Upper lobe of left lung (tissue), 6 donors: ENCODE measurements around the gene CTSZ. TPM values are rescaled to one million over a fixed set of nuclear protein-coding genes. Genes with fewer than 3 reads are reported as not detected.

Experiments
- ATAC-seq, 2 donors: fragments of 200-7000 bp; cut with Tn5 transposase; one replicate each; pipeline ENCODE4 v1.9.1; 2022; ENCODE audit warnings: mild to moderate bottlenecking in 2 of 2, moderate library complexity in 2 of 2; ENCODE audit not compliant: low FRiP score in 2 of 2
- DNase-seq, 2 donors: peaks; one replicate each; pipeline ENCODE4 v3.0.0-alpha.2; 2019 to 2020
- H3K27ac ChIP-seq, 4 donors: fragments of 200-600 bp; sonication (generic); one replicate each; pipeline ENCODE4 v1.5.1; 2016 to 2019
- H3K27me3 ChIP-seq, 4 donors: fragments of 200-600 bp; sonication (generic); one replicate each; pipeline ENCODE4 v1.5.1; 2017 to 2019
- H3K36me3 ChIP-seq, 4 donors: fragments of 200-600 bp; sonication (generic); one replicate each; pipeline ENCODE4 v1.5.1; 2016 to 2019
- H3K4me1 ChIP-seq, 4 donors: fragments of 200-600 bp; sonication (generic); one replicate each; pipeline ENCODE4 v1.5.1; 2018 to 2019
- H3K4me3 ChIP-seq, 4 donors: fragments of 200-600 bp; sonication (generic); one replicate each; pipeline ENCODE4 v1.5.1; 2017 to 2019; ENCODE audit warnings: mild to moderate bottlenecking in 2 of 4, moderate library complexity in 1 of 4
- H3K9me3 ChIP-seq, 4 donors: fragments of 200-600 bp; sonication (generic); one replicate each; pipeline ENCODE4 v1.5.1; 2018 to 2019
- CTCF ChIP-seq, 6 experiments: fragments of 450-650 bp in 4 of 6; fragments of 200-600 bp in 2 of 6; sonication (generic) in 2 of 6; IDR thresholded peaks; one replicate each; pipeline ENCODE4 v1.5.1; 2016 to 2019; ENCODE audit warnings: antibody characterized with exemption in 6 of 6
- EP300 ChIP-seq, 4 donors: sonication (generic); formaldehyde crosslinking; IDR thresholded peaks; one replicate each; pipeline ENCODE4 v1.5.1; 2017; ENCODE audit warnings: antibody characterized with exemption in 4 of 4, control low read depth in 2 of 4
- POLR2A ChIP-seq, 4 donors: fragments of 450-650 bp; IDR thresholded peaks; one replicate each; pipeline ENCODE4 v1.5.1; 2016 to 2017; ENCODE audit warnings: antibody characterized with exemption in 4 of 4, mild to moderate bottlenecking in 2 of 4
- POLR2AphosphoS5 ChIP-seq, 2 donors: sonication (generic); formaldehyde crosslinking; IDR thresholded peaks; one replicate each; pipeline ENCODE4 v1.5.1; 2017; ENCODE audit warnings: antibody characterized with exemption in 2 of 2
- WGBS, 2 donors: methylation state at CpG; one replicate each; pipeline ENCODE4 v1.1.5; 2017 to 2018; 5-methylcytosine and 5-hydroxymethylcytosine counted together
- total RNA-seq, 6 donors: library from RNA; depleted of rRNA in 4 of 6; stranded (reverse); fragments of >200 nt in 4 of 6; gene quantifications; one replicate each; pipeline versions ENCODE4 v1.1.0 to v1.2.1, GENCODE V29; 2016 to 2021
- donor health status: DM: no; HTN: no; CAD: no; lungs with moderate emphysema.
- donor health status: DM: no; HTN: yes; CAD: no; lungs with severe emphysema.

The CTSZ gene
- total RNA-seq, 6 donors from 2014 or later, result 196 to 503 (median 397) TPM

- ATAC-seq (no peak), DNase-seq (no peak)
- Histone ChIP-seq H3K4me1 (peaks cover 26 to 39% (median 31%) of the 10 kb centered on the region in 4 donors), H3K27ac (no peak overlapping the region), H3K36me3 (peaks cover 14 to 86% (median 46%) of the 10 kb centered on the region in 4 donors), H3K4me3 (no peak overlapping the region), H3K9me3 (no peaks in the 10 kb centered on the region), H3K27me3 (no peaks in the 10 kb centered on the region)
- TF ChIP-seq CTCF (IDR thresholded peaks at IDR 0.05) (no peak), POLR2AphosphoS5 (IDR thresholded peaks at IDR 0.05) (no peak)
- 96 to 97% methylated on average over 4 of the region's 4 CpGs for WGBS, 2 donors
Measured at GRCh38 chr20:59025511-59025910, 18.5 kb upstream of the CTSZ start.

DNA sequence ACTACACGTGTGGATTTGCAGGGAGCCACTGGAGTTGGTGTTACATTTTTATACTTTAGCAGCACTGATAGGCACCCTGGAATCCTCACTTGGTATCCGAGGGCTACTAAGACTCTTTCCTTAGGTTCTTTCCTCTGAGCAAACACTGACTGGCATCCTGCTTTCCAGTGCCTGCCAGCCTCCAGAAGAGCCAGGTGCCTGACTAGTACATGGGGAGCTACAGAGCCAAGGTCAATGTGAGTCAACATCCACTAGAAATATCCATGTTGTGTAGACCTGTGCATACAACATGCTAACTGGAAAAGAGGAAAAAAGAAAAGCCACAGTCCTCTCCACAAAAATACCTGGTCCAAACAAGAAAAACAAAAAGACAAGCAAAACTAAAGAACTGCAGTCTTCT lies 18.0 kb upstream of the CTSZ start:
- Histone ChIP-seq H3K4me3 (no peak overlapping the region), H3K27ac (no peak overlapping the region), H3K9me3 (no peaks in the 10 kb centered on the region), H3K36me3 (peaks cover 14 to 82% (median 45%) of the 10 kb centered on the region in 4 donors), H3K27me3 (no peaks in the 10 kb centered on the region), H3K4me1 (peaks cover 22 to 37% (median 27%) of the 10 kb centered on the region in 4 donors)
- no peak for TF ChIP-seq EP300 (IDR thresholded peaks at IDR 0.05)
- TF ChIP-seq POLR2AphosphoS5 (IDR thresholded peaks at IDR 0.05), result no peak
- no peak for TF ChIP-seq POLR2A (IDR thresholded peaks at IDR 0.05)
- TF ChIP-seq CTCF (IDR thresholded peaks at IDR 0.05), result no peak
- no peak for ATAC-seq
- no peak for DNase-seq
- WGBS, 2 donors, result 74 to 87% methylated on average over 2 of the region's 2 CpGs

- peak in 1 of 2 donors; percentile 30 for ATAC-seq
- H3K9me3 ChIP-seq, result no peaks in the 10 kb centered on the region
- H3K36me3 ChIP-seq, result peaks cover 14 to 72% (median 40%) of the 10 kb centered on the region in 4 donors
- peak in 1 of 2 donors; percentile 63 for DNase-seq
- no peaks in the 10 kb centered on the region for H3K27me3 ChIP-seq
- H3K27ac ChIP-seq, result no peak overlapping the region
- 97 to 98% methylated on average over 15 to 23 of the region's 24 CpGs for WGBS, 2 donors
- H3K4me3 ChIP-seq, result no peak overlapping the region
- TF ChIP-seq POLR2AphosphoS5 (IDR thresholded peaks at IDR 0.05) (no peak), EP300 (IDR thresholded peaks at IDR 0.05) (no peak), POLR2A (IDR thresholded peaks at IDR 0.05) (no peak), CTCF (IDR thresholded peaks at IDR 0.05) (no peak)
- peaks cover 12 to 28% (median 17%) of the 10 kb centered on the region in 4 donors for H3K4me1 ChIP-seq
Measured at GRCh38 chr20:59024111-59024530, 17.1 kb upstream of the CTSZ start.

GRCh38 chr20:59023616-59024015 lies 16.6 kb upstream of the CTSZ start:
- ATAC-seq (no peak), DNase-seq (peak in 1 of 2 donors; percentile 48)
- no peak overlapping the region for H3K4me3 ChIP-seq
- H3K4me1 ChIP-seq, result peaks cover 7 to 23% (median 12%) of the 10 kb centered on the region in 4 donors
- H3K36me3 ChIP-seq, result peaks cover 14 to 67% (median 40%) of the 10 kb centered on the region in 4 donors
- no peaks in the 10 kb centered on the region for H3K27me3 ChIP-seq
- H3K9me3 ChIP-seq, result no peaks in the 10 kb centered on the region
- WGBS, 2 donors, result 97% methylated on average over 13 of the region's 13 CpGs
- no peak for TF ChIP-seq CTCF (IDR thresholded peaks at IDR 0.05)
- no peak for TF ChIP-seq POLR2AphosphoS5 (IDR thresholded peaks at IDR 0.05)
- TF ChIP-seq EP300 (IDR thresholded peaks at IDR 0.05), result no peak
- H3K27ac ChIP-seq, result no peak overlapping the region

DNA sequence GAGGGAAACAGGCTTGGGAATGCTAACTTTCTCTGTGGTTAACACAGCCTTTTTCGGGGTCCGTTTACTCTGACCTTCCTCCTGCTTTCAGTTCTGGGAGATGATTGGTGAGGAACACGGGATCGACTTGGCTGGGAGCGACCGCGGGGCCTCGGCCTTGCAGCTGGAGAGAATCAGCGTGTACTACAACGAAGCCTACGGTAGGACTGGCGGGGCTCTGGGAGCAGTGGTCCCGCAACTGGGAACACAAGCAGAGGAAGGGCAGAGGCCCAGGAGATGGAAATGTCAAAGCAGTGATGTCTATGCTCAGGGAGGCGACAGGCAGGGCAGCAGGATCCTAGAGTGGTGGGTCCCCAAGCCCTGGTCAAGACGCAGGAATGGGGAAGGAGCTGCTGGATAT lies 15.7 kb upstream of the CTSZ start:
- Histone ChIP-seq H3K4me3 (no peak overlapping the region), H3K36me3 (peaks cover 14 to 58% (median 39%) of the 10 kb centered on the region in 4 donors), H3K4me1 (peaks cover 0 to 14% (median 7%) of the 10 kb centered on the region in 4 donors), H3K9me3 (no peaks in the 10 kb centered on the region), H3K27ac (no peak overlapping the region), H3K27me3 (no peaks in the 10 kb centered on the region)
- peak in 1 of 2 donors; percentile 59 for DNase-seq
- ATAC-seq, result no peak
- WGBS, 2 donors, result 91 to 97% methylated on average over 15 of the region's 15 CpGs
- no peak for TF ChIP-seq CTCF (IDR thresholded peaks at IDR 0.05)
- no peak for TF ChIP-seq POLR2A (IDR thresholded peaks at IDR 0.05)
- TF ChIP-seq POLR2AphosphoS5 (IDR thresholded peaks at IDR 0.05), result no peak
- TF ChIP-seq EP300 (IDR thresholded peaks at IDR 0.05), result no peak
